Measurements from ENCODE around the gene GLT6D1. TPM values are rescaled to one million over a fixed set of nuclear protein-coding genes. Genes with fewer than 3 reads are reported as not detected.

GLT6D1 gene
- total RNA-seq, 1 donor from 2014 or later = not detected

DNA sequence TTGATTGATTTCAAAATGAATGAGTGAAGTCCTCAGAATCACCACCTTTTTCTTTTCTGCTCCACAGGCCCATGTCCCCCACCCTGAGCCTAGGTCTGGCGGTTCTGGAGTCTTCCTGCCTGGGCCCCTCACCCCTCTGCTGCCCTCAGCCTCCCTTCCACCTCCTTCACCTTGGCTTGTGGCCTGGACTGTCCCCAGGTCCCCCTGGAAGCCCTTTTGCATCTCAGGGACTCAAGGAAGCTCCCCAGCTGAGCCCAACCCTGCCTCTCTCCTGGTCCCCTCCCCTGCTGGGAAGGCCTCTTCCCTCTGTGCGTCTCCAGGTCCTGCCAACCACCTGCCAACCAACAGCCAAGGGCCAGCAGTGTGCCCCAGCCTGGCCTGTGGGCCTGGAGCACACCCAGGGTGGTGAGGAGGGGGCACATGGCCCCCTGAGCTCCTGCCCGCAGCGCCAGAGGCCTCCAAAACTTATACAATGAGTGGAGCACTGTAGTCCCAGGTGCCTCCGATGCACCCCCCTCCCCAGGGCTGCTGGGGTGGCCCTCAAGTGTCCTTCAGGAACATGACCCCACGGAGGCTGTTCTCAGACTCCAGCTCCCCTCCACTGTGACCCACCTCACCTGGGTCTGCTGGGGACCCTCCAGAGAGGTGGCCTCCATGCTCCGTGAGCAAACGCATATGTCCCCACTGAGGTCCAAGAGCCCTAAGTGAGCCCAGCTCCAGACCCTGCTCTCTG is 20.3 kb downstream of the GLT6D1 start:
- DNase-seq (ENCODE audit: low read depth, low spot score) = no peak

DNA sequence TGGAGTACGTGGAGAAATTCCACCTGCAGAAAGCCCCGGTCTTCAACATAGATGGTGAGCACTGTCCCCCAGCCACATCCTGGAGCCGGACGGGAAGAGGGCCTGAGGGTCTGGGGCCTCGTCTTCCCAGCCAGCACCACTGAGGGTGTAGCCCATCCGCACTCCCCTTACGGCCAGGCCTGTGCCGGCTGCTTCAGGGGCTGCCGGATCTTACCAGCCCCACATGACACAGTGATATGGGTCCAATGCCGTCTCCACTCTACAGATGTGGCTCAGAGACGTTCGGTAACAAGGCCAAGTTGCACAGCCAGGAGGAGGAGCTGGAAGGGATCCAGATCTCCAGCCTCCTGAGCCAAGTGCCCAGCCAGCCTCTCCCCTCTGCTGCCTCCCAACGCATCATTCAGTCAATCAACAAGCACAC is 21.3 kb downstream of the GLT6D1 start:
- H3K4me1 Mint-ChIP-seq = no peaks in the 10 kb centered on the region
- no peaks in the 10 kb centered on the region for H3K9me3 Mint-ChIP-seq
- DNase-seq (ENCODE audit: low read depth, low spot score) = no peak
- H3K27me3 Mint-ChIP-seq (ENCODE audit: low read depth) = peaks cover 9% of the 10 kb centered on the region
- no peaks in the 10 kb centered on the region for H3K36me3 Mint-ChIP-seq (ENCODE audit: low read depth)
- no peak overlapping the region for H3K27ac Mint-ChIP-seq (ENCODE audit: unreplicated experiment)
- TF ChIP-seq, protein P1, sequence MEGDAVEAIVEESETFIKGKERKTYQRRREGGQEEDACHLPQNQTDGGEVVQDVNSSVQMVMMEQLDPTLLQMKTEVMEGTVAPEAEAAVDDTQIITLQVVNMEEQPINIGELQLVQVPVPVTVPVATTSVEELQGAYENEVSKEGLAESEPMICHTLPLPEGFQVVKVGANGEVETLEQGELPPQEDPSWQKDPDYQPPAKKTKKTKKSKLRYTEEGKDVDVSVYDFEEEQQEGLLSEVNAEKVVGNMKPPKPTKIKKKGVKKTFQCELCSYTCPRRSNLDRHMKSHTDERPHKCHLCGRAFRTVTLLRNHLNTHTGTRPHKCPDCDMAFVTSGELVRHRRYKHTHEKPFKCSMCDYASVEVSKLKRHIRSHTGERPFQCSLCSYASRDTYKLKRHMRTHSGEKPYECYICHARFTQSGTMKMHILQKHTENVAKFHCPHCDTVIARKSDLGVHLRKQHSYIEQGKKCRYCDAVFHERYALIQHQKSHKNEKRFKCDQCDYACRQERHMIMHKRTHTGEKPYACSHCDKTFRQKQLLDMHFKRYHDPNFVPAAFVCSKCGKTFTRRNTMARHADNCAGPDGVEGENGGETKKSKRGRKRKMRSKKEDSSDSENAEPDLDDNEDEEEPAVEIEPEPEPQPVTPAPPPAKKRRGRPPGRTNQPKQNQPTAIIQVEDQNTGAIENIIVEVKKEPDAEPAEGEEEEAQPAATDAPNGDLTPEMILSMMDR (conservative IDR thresholded peaks at IDR 0.05) = no peak
- no peak overlapping the region for H3K4me3 Mint-ChIP-seq

More for the DNA sequence above, 20.3 kb downstream of the GLT6D1 start:
- no peak overlapping the region for H3K27ac Mint-ChIP-seq (ENCODE audit: unreplicated experiment)
- no peaks in the 10 kb centered on the region for H3K36me3 Mint-ChIP-seq (ENCODE audit: low read depth)
- no peaks in the 10 kb centered on the region for H3K9me3 Mint-ChIP-seq
- peaks cover 9% of the 10 kb centered on the region for H3K27me3 Mint-ChIP-seq (ENCODE audit: low read depth)
- no peaks in the 10 kb centered on the region for H3K4me1 Mint-ChIP-seq
- TF ChIP-seq, protein P1 (conservative IDR thresholded peaks at IDR 0.05) = no peak
- no peak overlapping the region for H3K4me3 Mint-ChIP-seq

DNA sequence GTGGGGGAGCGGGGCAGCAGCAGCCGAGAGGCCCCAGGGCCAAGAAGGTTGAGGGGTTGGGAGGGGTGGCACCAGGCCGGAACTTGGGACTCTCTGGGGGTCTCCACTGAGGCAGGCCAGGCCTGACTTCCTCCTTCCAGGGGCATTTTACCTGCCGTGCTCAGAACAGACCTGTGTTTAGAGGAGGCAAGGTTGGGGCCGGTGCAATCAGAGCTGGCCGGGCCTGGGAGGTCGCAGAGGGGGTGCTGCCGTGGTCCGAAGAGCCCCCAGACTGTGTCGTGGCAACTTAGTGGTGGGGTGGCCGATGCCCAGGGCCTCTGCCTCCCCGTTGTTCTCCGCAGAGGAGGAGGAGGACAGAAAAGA is 21.8 kb downstream of the GLT6D1 start:
- Mint-ChIP-seq H3K4me3 (no peak overlapping the region), H3K36me3 (ENCODE audit: low read depth) (no peaks in the 10 kb centered on the region), H3K4me1 (no peaks in the 10 kb centered on the region), H3K27ac (ENCODE audit: unreplicated experiment) (no peak overlapping the region), H3K27me3 (ENCODE audit: low read depth) (peaks cover 9% of the 10 kb centered on the region), H3K9me3 (no peaks in the 10 kb centered on the region)
- TF ChIP-seq, protein P1 (conservative IDR thresholded peaks at IDR 0.05) = no peak
- no peak for DNase-seq (ENCODE audit: low read depth, low spot score)

DNA sequence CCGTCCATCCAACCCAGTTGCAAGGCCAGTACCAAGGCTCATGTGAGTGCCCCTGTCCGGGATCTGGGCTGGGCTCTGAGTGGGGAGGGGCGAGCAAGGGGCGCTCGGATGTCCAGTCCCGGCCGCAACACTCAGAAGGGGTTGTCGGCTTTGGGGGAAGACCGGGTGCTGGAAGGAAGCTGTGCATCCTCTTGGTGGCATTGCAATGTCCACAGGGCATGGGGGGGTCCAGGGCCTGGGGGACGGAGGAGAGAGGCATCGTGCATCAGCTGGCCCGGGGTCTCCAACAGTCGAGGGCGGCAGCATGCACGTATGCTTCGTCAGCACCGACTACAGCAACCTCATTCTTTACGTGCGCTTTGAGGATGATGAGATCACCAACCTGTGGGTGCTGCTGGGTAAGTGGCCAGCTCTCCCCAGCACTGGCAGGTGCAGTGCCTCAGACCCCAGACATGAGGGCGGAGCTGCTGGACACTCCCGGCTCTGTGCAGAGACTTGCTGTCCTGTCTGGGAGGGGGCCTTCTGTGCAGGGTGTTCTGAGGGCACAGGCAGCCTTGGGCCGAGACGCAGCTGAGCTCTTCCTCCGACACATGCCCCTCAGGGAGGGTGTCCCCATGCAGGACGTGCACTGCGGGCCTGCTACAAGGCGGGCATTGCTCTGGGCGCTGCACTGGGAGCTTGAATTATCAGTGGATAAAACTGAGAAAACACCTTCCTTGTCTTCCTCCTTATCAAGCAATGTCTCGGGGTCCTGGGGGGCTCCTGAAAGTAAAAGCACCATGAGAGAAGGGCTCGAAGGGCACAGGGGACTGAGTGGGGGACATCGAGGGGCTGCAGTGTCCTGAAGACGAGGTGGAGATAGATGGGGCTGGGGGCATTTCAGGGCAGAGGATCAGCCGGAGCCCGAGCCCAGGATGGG is 22.5 kb downstream of the GLT6D1 start:
- no peaks in the 10 kb centered on the region for H3K36me3 Mint-ChIP-seq (ENCODE audit: low read depth)
- H3K27ac Mint-ChIP-seq (ENCODE audit: unreplicated experiment) = no peak overlapping the region
- H3K4me3 Mint-ChIP-seq = no peak overlapping the region
- H3K27me3 Mint-ChIP-seq (ENCODE audit: low read depth) = peaks cover 9% of the 10 kb centered on the region
- no peaks in the 10 kb centered on the region for H3K4me1 Mint-ChIP-seq
- TF ChIP-seq, protein P1 (conservative IDR thresholded peaks at IDR 0.05) = no peak
- peaks cover under 1% of the 10 kb centered on the region for H3K9me3 Mint-ChIP-seq
- DNase-seq (ENCODE audit: low read depth, low spot score) = no peak

DNA sequence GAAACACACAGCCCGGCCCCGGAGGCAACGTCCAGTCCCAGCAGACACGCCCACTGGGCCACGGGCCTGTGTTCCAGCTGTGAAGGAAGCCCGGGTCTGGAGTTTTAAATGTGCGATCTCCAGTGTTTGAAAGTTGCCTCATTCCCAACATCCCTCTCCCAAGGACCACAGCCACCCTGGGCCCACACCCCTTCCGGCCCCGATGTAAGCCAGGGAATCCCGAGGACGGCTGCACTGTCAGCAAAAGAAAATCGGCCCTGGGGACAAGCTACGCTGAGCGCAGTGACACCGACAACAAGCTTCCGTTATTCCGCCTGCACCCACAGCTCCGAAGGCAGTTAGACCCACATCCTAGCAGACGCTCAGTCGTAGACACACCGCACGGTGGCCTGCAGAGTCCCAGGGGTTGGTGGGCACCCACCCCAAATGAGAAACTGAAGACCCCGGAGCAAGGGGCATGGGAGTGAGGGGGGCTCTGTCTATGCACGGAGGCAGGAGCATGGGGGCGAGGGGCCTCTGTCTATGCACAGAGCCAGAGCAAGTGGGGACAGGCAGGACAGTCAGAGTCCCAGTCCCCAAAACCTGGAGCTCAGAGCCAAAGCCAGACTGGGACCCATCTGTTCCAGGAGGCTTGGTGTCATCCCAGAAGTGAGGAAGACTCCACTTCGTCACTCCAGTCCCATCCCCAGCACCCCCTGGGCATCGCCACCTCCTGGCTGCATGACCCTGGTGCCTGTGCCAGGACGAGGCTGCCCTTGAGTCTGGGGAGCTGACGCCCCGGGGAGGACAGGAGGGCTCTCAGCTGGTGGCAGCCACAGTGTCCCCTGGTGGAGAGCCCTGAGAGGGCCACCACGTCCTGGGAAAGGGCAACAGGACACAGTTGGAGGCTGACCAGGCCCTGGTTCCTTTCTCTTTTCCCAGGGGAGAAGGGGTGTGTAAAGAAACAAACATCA is 23.4 kb downstream of the GLT6D1 start:
- Mint-ChIP-seq H3K4me1 (no peaks in the 10 kb centered on the region), H3K9me3 (peaks cover 2% of the 10 kb centered on the region), H3K36me3 (ENCODE audit: low read depth) (no peaks in the 10 kb centered on the region), H3K4me3 (no peak overlapping the region), H3K27ac (ENCODE audit: unreplicated experiment) (no peak overlapping the region), H3K27me3 (ENCODE audit: low read depth) (peaks cover 7% of the 10 kb centered on the region)
- TF ChIP-seq, protein P1 (conservative IDR thresholded peaks at IDR 0.05) = no peak
- no peak for DNase-seq (ENCODE audit: low read depth, low spot score)

Data from neural crest cell (in vitro differentiated cells).